Measurements from ENCODE around the gene IRAK3.
"Not testable (repeated sequence)": the region's sequence is repeated elsewhere in the genome, so short reads cannot be mapped to it uniquely, and the experiment has no call there.

The IRAK3 gene

GRCh38 chr12:66217342-66217917 is 28.4 kb downstream of the IRAK3 start:
- no peak for DNase-seq (ENCODE audit: low read depth in 2 of 2)

- no peak for DNase-seq (ENCODE audit: low read depth in 2 of 2)
Measured at GRCh38 chr12:66228462-66228861, 39.4 kb downstream of the IRAK3 start.

- DNase-seq (ENCODE audit: low read depth in 2 of 2) = no peak
Measured at GRCh38 chr12:66232263-66232662, 43.2 kb downstream of the IRAK3 start.

- not testable (repeated sequence) for DNase-seq (ENCODE audit: low read depth in 2 of 2)
Measured at GRCh38 chr12:66234037-66234693, 45.2 kb downstream of the IRAK3 start.

GRCh38 chr12:66234773-66235625 is 46.0 kb downstream of the IRAK3 start:
- peak in 1 of 2 donors; percentile 2 for DNase-seq (ENCODE audit: low read depth in 2 of 2)

GRCh38 chr12:66235626-66236281 is 46.7 kb downstream of the IRAK3 start:
- no peak for DNase-seq (ENCODE audit: low read depth in 2 of 2)

- not testable (repeated sequence) for DNase-seq (ENCODE audit: low read depth in 2 of 2)
Measured at GRCh38 chr12:66236282-66236675, 47.3 kb downstream of the IRAK3 start.

GRCh38 chr12:66236969-66237368 is 48.0 kb downstream of the IRAK3 start:
- no peak for DNase-seq (ENCODE audit: low read depth in 2 of 2)

GRCh38 chr12:66237505-66238175 is 48.6 kb downstream of the IRAK3 start:
- DNase-seq (ENCODE audit: low read depth in 2 of 2) = no peak

- no peak for DNase-seq (ENCODE audit: low read depth in 2 of 2)
Measured at GRCh38 chr12:66239295-66239694, 50.3 kb downstream of the IRAK3 start.

- no peak for DNase-seq (ENCODE audit: low read depth in 2 of 2)
Measured at GRCh38 chr12:66240096-66240820, 51.2 kb downstream of the IRAK3 start.

- DNase-seq (ENCODE audit: low read depth in 2 of 2) = no peak
Measured at GRCh38 chr12:66241061-66242043, 52.3 kb downstream of the IRAK3 start.

- no peak for DNase-seq (ENCODE audit: low read depth in 2 of 2)
Measured at GRCh38 chr12:66242311-66242710, 53.3 kb downstream of the IRAK3 start.

- DNase-seq (ENCODE audit: low read depth in 2 of 2) = no peak
Measured at GRCh38 chr12:66243911-66244310, 54.9 kb downstream of the IRAK3 start.

- DNase-seq (ENCODE audit: low read depth in 2 of 2) = no peak
Measured at GRCh38 chr12:66244446-66244845, 55.4 kb downstream of the IRAK3 start.

- no peak for DNase-seq (ENCODE audit: low read depth in 2 of 2)
Measured at GRCh38 chr12:66247741-66248140, 58.7 kb downstream of the IRAK3 start.

- no peak for DNase-seq (ENCODE audit: low read depth in 2 of 2)
Measured at GRCh38 chr12:66251049-66251448, 62.0 kb downstream of the IRAK3 start.

- no peak for DNase-seq (ENCODE audit: low read depth in 2 of 2)
Measured at GRCh38 chr12:66252771-66253170, 63.8 kb downstream of the IRAK3 start.

GRCh38 chr12:66255737-66256136 is 66.7 kb downstream of the IRAK3 start:
- DNase-seq (ENCODE audit: low read depth in 2 of 2) = no peak

- no peak for DNase-seq (ENCODE audit: low read depth in 2 of 2)
Measured at GRCh38 chr12:66258011-66258410, 69.0 kb downstream of the IRAK3 start.
